Right ventricle myocardium superior (tissue), 1 donor: ENCODE measurements around the gene TERT. TPM values are rescaled to one million over a fixed set of nuclear protein-coding genes. Genes with fewer than 3 reads are reported as not detected.
A peak's percentile ranks its signal among the peaks of the same experiment; 100 is the strongest.

ENCODE experiments used
- ATAC-seq: fragments of 200-7000 bp; cut with Tn5 transposase; one replicate; pipeline ENCODE4 v1.9.1; 2020; ENCODE audit warnings: mild to moderate bottlenecking; ENCODE audit not compliant: poor library complexity
- DNase-seq: peaks from one replicate; pipeline ENCODE4 v3.0.0-alpha.2; 2020
- intact Hi-C: fragments of 100-400 bp; cut with DNase I; formaldehyde crosslinking; loops from one replicate; pipeline ENCODE4 v1.11.2; 2022
- total RNA-seq: library from RNA; stranded (reverse); fragmentation: NEBNext Ultra II Directional; extraction: Animal tissue kit (Norgen Biotek cat#: 25700); gene quantifications from one replicate; pipeline ENCODE4 v1.2.1, GENCODE V29; 2021
- donor health status: DM: no; HTN: yes; CAD: no; lungs with severe emphysema.

TERT gene
- total RNA-seq, 1 donor from 2014 or later, result not detected

DNA sequence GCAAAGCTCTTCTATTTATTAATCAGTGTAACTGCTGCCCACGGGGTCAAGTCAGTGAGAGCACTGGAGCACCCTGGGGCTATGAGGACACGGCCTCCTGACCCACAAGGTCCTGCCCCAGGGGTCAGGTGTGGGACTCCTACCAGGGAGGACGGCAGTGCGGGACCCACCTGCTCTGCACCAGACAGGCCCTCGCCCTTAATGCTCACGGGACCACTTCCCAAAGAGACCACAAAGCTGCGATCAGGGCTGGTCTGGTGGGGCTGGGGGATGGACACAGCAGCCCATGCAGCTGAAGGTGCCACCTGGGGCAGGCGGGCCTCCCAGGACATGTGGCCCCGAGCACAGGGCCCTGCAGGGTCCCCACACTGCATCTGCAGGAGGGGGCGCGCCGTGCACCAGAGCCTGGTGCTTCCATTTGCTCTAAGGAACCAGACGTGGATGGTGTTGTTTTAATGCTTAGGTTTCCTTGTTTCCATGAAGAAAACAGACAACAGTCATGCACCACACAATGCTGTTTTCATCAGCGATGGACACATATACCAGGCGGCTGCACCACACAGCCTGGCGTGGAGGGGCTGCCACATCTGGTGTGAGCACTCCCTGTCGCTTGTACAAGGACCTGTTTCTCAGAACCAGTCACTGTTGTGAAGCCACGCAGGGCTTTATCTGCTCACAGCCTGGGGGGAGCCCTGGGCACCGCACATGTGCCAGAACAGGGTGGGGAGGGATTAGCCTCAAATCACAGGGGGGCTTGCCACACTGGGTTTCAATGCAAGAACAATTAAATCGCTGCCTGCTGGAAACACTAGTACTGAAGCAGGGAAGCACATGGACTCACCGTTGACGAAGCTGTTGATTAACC is 27.4 kb upstream of the TERT start:
- no peak for DNase-seq
- intact Hi-C loops, result no loop called here
- no peak for ATAC-seq

DNA sequence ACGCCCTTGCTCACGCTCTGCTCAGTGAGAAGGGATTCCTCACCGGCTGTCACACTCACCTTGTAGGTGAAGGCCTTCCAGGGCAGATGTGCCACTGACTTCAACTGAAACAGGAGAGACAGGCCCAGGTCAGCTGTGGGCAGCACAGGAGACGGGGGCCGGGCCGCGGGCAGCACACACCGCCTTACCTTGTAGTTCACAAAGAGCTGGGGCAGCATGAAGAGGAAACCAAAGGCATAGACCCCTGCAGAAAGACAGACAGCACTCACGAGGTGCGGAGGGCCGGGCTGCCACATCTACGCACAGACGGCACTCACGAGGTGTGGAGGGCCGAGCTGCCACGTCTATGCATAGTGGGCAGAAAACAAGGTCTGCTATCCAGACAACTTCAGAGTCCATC is 26.7 kb upstream of the TERT start:
- ATAC-seq (no peak), DNase-seq (no peak)
- intact Hi-C loops, result no loop called here

DNA sequence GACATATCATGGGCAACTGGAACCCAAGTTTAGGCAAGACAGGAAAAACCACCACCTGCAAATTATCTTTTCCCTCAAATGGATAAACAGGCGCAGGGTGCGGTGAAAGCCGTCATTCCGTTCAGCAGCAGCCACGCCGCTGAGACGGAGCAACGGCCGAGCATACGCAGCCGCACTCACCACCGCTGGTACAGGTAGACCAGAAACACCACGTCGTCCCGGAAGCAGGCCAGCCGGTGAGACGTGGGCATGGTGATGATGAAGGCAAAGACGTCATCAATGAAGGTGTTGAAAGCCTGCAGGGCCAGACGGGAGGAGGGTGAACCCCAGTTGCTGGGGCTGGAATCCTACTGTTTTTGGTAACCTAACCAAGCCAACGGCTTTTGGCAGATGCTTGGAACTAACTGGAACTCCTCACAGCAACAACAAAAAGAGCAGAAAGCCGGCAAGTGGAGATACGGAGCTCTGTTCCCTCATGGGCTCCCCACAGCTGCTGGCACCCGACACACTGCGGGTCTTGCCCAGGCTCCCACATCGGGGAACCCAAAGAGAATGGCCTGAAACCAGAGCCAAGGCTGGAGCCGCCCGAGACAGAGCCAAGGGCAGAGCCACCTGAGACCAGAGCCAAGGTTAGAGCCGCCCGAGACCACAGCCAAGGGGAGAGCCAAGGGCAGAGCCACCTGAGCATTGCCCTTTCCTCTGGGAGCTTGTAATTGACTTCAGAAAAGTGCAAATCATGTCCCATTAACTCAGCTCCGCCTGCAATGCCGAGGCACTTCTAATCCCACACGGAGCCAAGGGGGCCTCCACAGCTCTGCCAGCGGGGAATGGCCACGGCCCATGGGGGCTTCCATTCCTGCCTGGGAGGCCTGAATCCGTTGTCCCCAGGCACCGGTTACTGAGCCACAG is 25.8 kb upstream of the TERT start:
- no peak for DNase-seq
- intact Hi-C loops, result no loop called here
- no peak for ATAC-seq

- no peak for ATAC-seq
- DNase-seq, result no peak
- intact Hi-C loops, result no loop called here
Observed at GRCh38 chr5:1319436-1320256, 24.8 kb upstream of the TERT start.

- DNase-seq (no peak), ATAC-seq (no peak)
- intact Hi-C loops, result no loop called here
Observed at GRCh38 chr5:1318659-1319251, 23.9 kb upstream of the TERT start.

GRCh38 chr5:1317921-1318565 is 23.2 kb upstream of the TERT start:
- intact Hi-C loops, result no loop called here
- no peak for ATAC-seq
- no peak for DNase-seq

- intact Hi-C loops, result no loop called here
- DNase-seq, result no peak
- ATAC-seq, result no peak
Observed at GRCh38 chr5:1316588-1317340, 21.9 kb upstream of the TERT start.

- ATAC-seq, result peak; percentile 63
- intact Hi-C loops, result no loop called here
- no peak for DNase-seq
Observed at GRCh38 chr5:1315709-1316587, 21.1 kb upstream of the TERT start.

- intact Hi-C loops, result no loop called here
- ATAC-seq, result no peak
- DNase-seq, result no peak
Observed at GRCh38 chr5:1315018-1315708, 20.3 kb upstream of the TERT start.

DNA sequence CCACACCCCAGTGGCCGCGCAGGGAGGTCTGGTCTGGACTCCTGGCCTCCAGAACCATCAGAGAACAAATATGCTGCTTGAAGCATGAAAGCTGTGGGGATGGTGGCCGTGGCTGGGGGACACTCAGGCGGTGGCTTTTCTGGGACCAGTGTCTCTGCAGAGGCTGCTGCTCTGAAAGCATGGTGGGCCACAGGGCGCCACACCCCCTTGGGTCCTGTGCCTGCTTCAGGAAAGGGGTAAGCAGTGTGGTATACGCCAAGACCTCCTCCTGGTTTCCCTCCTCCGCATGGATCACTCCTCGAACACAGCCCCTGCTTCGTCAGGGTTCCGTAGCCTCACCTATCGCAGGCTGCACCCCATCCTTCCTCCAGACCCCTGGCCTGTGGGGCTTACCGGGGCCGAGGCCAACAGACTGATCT is 19.7 kb upstream of the TERT start:
- intact Hi-C loops, result no loop called here
- ATAC-seq, result no peak
- no peak for DNase-seq

DNA sequence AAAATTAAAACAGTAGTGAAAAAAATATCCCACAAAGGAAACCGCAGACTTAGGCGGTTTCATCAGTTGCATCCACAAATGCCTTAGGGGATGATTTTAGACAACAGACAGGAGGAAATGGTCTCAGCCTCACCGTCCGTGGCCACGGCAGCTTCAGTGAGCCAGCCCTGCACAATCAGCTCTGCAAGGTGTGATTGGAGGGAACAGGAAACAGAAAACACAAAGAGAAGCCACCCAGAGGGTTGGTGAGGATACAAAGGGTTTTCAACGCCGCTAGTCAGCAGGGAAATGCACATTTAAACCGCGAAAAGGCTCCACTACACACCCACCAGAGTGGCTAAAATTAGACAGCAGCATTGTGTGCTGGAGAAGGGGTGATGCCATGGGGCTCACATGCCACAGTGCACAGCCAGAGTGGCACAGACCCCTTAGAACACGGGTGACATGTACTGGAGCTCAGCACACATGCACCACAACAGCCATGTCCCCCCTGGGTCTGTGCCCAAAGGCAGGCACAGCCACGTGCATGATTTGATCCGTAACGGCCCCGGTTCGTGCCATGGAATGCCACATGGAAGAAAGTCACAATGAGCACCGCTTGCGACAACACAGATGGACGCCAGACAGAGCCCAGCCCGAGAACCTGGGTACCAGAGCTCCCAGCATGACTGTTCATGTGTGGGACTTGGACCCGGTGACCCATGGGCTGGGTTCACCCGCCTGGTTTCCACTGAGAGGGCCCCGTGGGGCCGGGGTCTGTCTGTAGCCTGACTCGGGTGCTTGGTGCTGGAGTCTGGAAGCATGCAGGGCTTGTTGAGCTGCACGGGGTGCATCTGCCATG is 18.3 kb upstream of the TERT start:
- intact Hi-C loops, result no loop called here
- DNase-seq (no peak), ATAC-seq (no peak)

DNA sequence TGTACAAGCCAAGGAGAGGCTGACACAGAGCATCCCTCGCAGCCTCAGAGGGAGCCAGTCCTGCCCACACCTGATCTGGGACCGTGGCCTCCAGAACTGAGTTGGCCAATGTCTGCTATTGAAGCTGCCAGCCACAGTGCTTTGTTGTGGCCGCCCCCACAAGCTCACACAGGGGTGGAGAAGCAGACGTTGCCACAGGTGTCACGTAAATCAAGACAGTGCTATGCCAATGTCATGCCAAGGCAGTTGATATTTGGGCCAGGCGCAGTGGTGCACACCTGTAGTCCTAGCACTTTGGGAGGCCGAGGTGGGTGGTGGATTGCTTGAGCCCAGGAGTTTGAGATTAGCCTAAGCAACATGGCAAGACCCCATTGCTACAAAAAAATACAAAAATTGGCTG is 17.3 kb upstream of the TERT start:
- intact Hi-C loops, result no loop called here
- no peak for DNase-seq
- no peak for ATAC-seq

GRCh38 chr5:1311439-1312055 is 16.7 kb upstream of the TERT start:
- ATAC-seq, result no peak
- no peak for DNase-seq
- intact Hi-C loops, result no loop called here

DNA sequence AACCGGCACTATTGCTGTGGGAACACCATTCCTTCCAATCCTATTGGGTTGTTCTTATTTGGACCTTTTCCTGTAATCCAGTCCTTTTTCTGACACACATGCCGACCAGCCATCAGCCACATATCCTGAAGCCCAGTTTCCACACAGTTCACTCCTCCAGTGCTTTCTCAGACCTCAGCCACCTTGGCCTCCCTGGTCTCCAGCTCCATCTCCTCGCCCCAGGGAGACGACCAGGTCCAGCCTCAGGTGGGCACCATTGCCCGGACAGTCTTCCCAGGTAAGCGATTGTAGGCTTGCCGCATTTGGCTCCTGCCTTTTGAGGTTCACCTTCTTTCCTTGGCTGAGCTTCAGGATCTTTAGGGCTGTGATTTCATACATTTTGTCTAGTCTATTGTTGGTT is 15.2 kb upstream of the TERT start:
- no peak for DNase-seq
- intact Hi-C loops, result no loop called here
- no peak for ATAC-seq

GRCh38 chr5:1304033-1304432 is 9.2 kb upstream of the TERT start:
- DNase-seq, result no peak
- ATAC-seq, result no peak
- intact Hi-C loops, result no loop called here
